GM12864 (cell line): ENCODE measurements around the gene OR5AC2.

Experiments used
- DNase-seq: peaks from one replicate; pipeline ENCODE4 v3.0.0-alpha.2; 2011; ENCODE audit warnings: low read depth
- H3K4me3 ChIP-seq: 2 replicates; pipeline ENCODE4 v1.5.1; 2011; ENCODE audit warnings: mild to moderate bottlenecking, low read depth, low read length, control low read depth
- CTCF ChIP-seq: IDR thresholded peaks from 2 replicates; pipeline ENCODE4 v1.5.1; 2011; ENCODE audit warnings: low read depth, mild to moderate bottlenecking, moderate library complexity, low read length, control low read depth, inconsistent platforms; ENCODE audit errors: missing control alignments

OR5AC2 gene

GRCh38 chr3:98099848-98100247 lies 12.9 kb downstream of the OR5AC2 start:
- H3K4me3 ChIP-seq = no peak overlapping the region
- no peak for DNase-seq
- TF ChIP-seq CTCF = no peak

GRCh38 chr3:98108162-98108561 lies 21.2 kb downstream of the OR5AC2 start:
- no peak for TF ChIP-seq CTCF
- no peak overlapping the region for H3K4me3 ChIP-seq
- DNase-seq = no peak

GRCh38 chr3:98109807-98110549 lies 23.0 kb downstream of the OR5AC2 start:
- H3K4me3 ChIP-seq = no peak overlapping the region
- no peak for TF ChIP-seq CTCF
- DNase-seq = no peak

GRCh38 chr3:98110550-98110908 lies 23.6 kb downstream of the OR5AC2 start:
- DNase-seq = no peak
- no peak for TF ChIP-seq CTCF
- no peak overlapping the region for H3K4me3 ChIP-seq

GRCh38 chr3:98114264-98114663 lies 27.3 kb downstream of the OR5AC2 start:
- no peak for DNase-seq
- TF ChIP-seq CTCF = no peak
- no peak overlapping the region for H3K4me3 ChIP-seq

GRCh38 chr3:98115717-98116116 lies 28.7 kb downstream of the OR5AC2 start:
- TF ChIP-seq CTCF = no peak
- DNase-seq = no peak

GRCh38 chr3:98130421-98130820 lies 43.4 kb downstream of the OR5AC2 start, which contains the start of gene OR5H1:
Gene OR5H1, plus strand, starts transcription at chr3:98130721. Its CDS starts 1,977 bp downstream, at chr3:98132698.
- no peak for DNase-seq
- TF ChIP-seq CTCF = no peak
- no peak within 1 kb of the TSS for H3K4me3 ChIP-seq

More at GRCh38 chr3:98115717-98116116, 28.7 kb downstream of the OR5AC2 start:
- H3K4me3 ChIP-seq = no peak overlapping the region
